ENCODE data around the gene TRIM71. TPM values are rescaled to one million over a fixed set of nuclear protein-coding genes. Genes with fewer than 3 reads are reported as not detected.

TRIM71 gene
- total and polyA plus RNA-seq, 2 of the 13 experiments (the other 11 are each of a cell fraction or from before 2014, with no cell fraction given) = 21.7 to 76.9 TPM

DNA sequence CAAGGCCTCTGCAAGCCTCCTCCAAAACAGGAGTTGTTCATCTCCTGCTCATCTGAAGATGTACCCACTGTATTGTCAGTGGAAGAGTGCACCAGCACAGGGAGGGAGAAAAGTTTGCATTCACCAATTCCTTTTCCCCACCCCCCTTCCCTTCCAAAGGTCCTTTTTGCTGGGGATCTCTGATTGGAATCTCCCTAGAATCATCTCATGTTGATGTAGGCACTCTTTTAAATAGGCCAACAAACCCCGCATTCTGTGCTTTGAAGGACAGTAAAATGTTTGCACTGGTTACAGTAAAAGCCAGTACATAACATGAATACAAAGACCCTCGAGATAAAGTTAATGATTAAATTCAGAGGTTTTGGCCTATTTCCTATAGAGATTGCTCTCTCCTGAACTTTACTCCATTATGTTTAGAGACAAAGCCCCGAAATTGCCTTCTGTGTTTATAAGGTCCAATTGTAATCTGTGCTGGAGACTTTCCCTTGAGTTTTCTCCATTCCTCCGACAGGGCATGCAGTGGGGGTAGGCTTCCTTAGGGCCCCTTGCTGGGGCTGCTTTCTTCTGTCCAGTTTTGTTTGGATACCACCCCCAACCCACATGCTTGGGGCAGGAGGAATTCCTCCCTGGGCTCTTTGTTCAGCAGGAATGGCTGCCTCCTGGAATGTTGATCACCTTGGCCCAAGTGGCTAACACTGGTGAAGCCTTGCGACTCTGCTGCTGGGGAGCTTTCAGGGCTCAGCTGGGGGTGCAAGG lies 22.5 kb downstream of the TRIM71 start (continued):
- TF ChIP-seq ZFX (CRISPR knock-in tag; IDR thresholded peaks at IDR 0.05; ENCODE audit: low read depth) (no peak; the same call in 1 of the 2 replicates), NFATC3 (CRISPR knock-in tag; IDR thresholded peaks at IDR 0.05) (no peak), ZNF530 (CRISPR knock-in tag; IDR thresholded peaks at IDR 0.05; ENCODE audit: low read depth) (no peak), GABPA (IDR thresholded peaks at IDR 0.05; ENCODE audit: low read depth, low read length) (no peak), GABPA (CRISPR knock-in tag; IDR thresholded peaks at IDR 0.05; ENCODE audit: low read depth) (0 out of 2 replicates have a peak, but pooled peaks have one; percentile 26), ZNF232 (CRISPR knock-in tag; IDR thresholded peaks at IDR 0.05; ENCODE audit: borderline replicate concordance) (no peak), PITX1 (CRISPR knock-in tag; IDR thresholded peaks at IDR 0.05) (peak; percentile 65; the same call in 1 of the 2 replicates), POLR2AphosphoS5 (IDR thresholded peaks at IDR 0.05; ENCODE audit: low read depth, low read length) (peak; percentile 83), ZBTB38 (CRISPR knock-in tag; IDR thresholded peaks at IDR 0.05) (no peak), TCF7 (IDR thresholded peaks at IDR 0.05; ENCODE audit: low read depth) (peak; percentile 92), ZNF12 (CRISPR knock-in tag; IDR thresholded peaks at IDR 0.05) (no peak), ZNF207 (IDR thresholded peaks at IDR 0.05; ENCODE audit: borderline replicate concordance) (no peak), ZFAT (CRISPR knock-in tag; conservative IDR thresholded peaks at IDR 0.05) (no peak), HIC2 (CRISPR knock-in tag; IDR thresholded peaks at IDR 0.05; ENCODE audit: low read depth) (no peak), SAFB2 (CRISPR knock-in tag; IDR thresholded peaks at IDR 0.05; ENCODE audit: borderline replicate concordance, low read depth) (no peak), NBN (conservative IDR thresholded peaks at IDR 0.05) (no peak), MTA3 (CRISPR knock-in tag; IDR thresholded peaks at IDR 0.05) (no peak), GABPB1 (CRISPR knock-in tag; IDR thresholded peaks at IDR 0.05) (no peak; the same call in 1 of the 2 replicates), SALL2 (CRISPR knock-in tag; IDR thresholded peaks at IDR 0.05) (no peak), FOXA3 (CRISPR knock-in tag; IDR thresholded peaks at IDR 0.05) (peak; percentile 63), NFKBIZ (CRISPR knock-in tag; IDR thresholded peaks at IDR 0.05) (no peak)
- TF ChIP-seq, protein P1, sequence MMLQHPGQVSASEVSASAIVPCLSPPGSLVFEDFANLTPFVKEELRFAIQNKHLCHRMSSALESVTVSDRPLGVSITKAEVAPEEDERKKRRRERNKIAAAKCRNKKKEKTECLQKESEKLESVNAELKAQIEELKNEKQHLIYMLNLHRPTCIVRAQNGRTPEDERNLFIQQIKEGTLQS (CRISPR knock-in tag; IDR thresholded peaks at IDR 0.05) = no peak
- TF ChIP-seq, protein P2, sequence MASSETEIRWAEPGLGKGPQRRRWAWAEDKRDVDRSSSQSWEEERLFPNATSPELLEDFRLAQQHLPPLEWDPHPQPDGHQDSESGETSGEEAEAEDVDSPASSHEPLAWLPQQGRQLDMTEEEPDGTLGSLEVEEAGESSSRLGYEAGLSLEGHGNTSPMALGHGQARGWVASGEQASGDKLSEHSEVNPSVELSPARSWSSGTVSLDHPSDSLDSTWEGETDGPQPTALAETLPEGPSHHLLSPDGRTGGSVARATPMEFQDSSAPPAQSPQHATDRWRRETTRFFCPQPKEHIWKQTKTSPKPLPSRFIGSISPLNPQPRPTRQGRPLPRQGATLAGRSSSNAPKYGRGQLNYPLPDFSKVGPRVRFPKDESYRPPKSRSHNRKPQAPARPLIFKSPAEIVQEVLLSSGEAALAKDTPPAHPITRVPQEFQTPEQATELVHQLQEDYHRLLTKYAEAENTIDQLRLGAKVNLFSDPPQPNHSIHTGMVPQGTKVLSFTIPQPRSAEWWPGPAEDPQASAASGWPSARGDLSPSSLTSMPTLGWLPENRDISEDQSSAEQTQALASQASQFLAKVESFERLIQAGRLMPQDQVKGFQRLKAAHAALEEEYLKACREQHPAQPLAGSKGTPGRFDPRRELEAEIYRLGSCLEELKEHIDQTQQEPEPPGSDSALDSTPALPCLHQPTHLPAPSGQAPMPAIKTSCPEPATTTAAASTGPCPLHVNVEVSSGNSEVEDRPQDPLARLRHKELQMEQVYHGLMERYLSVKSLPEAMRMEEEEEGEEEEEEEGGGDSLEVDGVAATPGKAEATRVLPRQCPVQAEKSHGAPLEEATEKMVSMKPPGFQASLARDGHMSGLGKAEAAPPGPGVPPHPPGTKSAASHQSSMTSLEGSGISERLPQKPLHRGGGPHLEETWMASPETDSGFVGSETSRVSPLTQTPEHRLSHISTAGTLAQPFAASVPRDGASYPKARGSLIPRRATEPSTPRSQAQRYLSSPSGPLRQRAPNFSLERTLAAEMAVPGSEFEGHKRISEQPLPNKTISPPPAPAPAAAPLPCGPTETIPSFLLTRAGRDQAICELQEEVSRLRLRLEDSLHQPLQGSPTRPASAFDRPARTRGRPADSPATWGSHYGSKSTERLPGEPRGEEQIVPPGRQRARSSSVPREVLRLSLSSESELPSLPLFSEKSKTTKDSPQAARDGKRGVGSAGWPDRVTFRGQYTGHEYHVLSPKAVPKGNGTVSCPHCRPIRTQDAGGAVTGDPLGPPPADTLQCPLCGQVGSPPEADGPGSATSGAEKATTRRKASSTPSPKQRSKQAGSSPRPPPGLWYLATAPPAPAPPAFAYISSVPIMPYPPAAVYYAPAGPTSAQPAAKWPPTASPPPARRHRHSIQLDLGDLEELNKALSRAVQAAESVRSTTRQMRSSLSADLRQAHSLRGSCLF (CRISPR knock-in tag; IDR thresholded peaks at IDR 0.05; ENCODE audit: borderline replicate concordance) = no peak
- TF ChIP-seq, protein P3, sequence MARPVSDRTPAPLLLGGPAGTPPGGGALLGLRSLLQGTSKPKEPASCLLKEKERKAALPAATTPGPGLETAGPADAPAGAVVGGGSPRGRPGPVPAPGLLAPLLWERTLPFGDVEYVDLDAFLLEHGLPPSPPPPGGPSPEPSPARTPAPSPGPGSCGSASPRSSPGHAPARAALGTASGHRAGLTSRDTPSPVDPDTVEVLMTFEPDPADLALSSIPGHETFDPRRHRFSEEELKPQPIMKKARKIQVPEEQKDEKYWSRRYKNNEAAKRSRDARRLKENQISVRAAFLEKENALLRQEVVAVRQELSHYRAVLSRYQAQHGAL (CRISPR knock-in tag; IDR thresholded peaks at IDR 0.05; ENCODE audit: not compliant biosample characterization) = no peak

All from HepG2 (cell line).